ENCODE data around the gene PPP2R2C.

PPP2R2C gene

GRCh38 chr4:6338951-6339817 lies 133.2 kb downstream of the PPP2R2C start:
- Histone ChIP-seq H3K27ac (replicated peaks) (no peak overlapping the region), H3K27me3 (ENCODE audit: insufficient read depth, poor library complexity, severe bottlenecking) (peaks cover 26% of the 10 kb centered on the region), H3K4me3 (replicated peaks; ENCODE audit: insufficient read depth, low read length) (no peak overlapping the region)
- TF ChIP-seq, protein P1, sequence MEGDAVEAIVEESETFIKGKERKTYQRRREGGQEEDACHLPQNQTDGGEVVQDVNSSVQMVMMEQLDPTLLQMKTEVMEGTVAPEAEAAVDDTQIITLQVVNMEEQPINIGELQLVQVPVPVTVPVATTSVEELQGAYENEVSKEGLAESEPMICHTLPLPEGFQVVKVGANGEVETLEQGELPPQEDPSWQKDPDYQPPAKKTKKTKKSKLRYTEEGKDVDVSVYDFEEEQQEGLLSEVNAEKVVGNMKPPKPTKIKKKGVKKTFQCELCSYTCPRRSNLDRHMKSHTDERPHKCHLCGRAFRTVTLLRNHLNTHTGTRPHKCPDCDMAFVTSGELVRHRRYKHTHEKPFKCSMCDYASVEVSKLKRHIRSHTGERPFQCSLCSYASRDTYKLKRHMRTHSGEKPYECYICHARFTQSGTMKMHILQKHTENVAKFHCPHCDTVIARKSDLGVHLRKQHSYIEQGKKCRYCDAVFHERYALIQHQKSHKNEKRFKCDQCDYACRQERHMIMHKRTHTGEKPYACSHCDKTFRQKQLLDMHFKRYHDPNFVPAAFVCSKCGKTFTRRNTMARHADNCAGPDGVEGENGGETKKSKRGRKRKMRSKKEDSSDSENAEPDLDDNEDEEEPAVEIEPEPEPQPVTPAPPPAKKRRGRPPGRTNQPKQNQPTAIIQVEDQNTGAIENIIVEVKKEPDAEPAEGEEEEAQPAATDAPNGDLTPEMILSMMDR (IDR thresholded peaks at IDR 0.05; ENCODE audit: insufficient read depth, low read length), result no peak
- TF ChIP-seq POLR2AphosphoS5 (IDR thresholded peaks at IDR 0.05; ENCODE audit: low read depth), result no peak
- no peak for TF ChIP-seq SPI1 (IDR thresholded peaks at IDR 0.05; ENCODE audit: borderline replicate concordance, low read depth)
- TF ChIP-seq, protein P2, sequence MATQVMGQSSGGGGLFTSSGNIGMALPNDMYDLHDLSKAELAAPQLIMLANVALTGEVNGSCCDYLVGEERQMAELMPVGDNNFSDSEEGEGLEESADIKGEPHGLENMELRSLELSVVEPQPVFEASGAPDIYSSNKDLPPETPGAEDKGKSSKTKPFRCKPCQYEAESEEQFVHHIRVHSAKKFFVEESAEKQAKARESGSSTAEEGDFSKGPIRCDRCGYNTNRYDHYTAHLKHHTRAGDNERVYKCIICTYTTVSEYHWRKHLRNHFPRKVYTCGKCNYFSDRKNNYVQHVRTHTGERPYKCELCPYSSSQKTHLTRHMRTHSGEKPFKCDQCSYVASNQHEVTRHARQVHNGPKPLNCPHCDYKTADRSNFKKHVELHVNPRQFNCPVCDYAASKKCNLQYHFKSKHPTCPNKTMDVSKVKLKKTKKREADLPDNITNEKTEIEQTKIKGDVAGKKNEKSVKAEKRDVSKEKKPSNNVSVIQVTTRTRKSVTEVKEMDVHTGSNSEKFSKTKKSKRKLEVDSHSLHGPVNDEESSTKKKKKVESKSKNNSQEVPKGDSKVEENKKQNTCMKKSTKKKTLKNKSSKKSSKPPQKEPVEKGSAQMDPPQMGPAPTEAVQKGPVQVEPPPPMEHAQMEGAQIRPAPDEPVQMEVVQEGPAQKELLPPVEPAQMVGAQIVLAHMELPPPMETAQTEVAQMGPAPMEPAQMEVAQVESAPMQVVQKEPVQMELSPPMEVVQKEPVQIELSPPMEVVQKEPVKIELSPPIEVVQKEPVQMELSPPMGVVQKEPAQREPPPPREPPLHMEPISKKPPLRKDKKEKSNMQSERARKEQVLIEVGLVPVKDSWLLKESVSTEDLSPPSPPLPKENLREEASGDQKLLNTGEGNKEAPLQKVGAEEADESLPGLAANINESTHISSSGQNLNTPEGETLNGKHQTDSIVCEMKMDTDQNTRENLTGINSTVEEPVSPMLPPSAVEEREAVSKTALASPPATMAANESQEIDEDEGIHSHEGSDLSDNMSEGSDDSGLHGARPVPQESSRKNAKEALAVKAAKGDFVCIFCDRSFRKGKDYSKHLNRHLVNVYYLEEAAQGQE (IDR thresholded peaks at IDR 0.05; ENCODE audit: insufficient replicate concordance, low read depth), result no peak
- no peak for TF ChIP-seq GABPA (IDR thresholded peaks at IDR 0.05; ENCODE audit: low read depth)
- no peak for DNase-seq (ENCODE audit: low read depth in 1 of 2, low spot score in 1 of 2)

- TF ChIP-seq, protein P1 (IDR thresholded peaks at IDR 0.05; ENCODE audit: insufficient read depth, low read length), result no peak
- TF ChIP-seq POLR2AphosphoS5 (IDR thresholded peaks at IDR 0.05; ENCODE audit: low read depth) (no peak), SPI1 (IDR thresholded peaks at IDR 0.05; ENCODE audit: borderline replicate concordance, low read depth) (no peak), GABPA (IDR thresholded peaks at IDR 0.05; ENCODE audit: low read depth) (no peak)
- TF ChIP-seq, protein P2 (IDR thresholded peaks at IDR 0.05; ENCODE audit: insufficient replicate concordance, low read depth), result no peak
- Histone ChIP-seq H3K27ac (replicated peaks) (no peak overlapping the region), H3K4me3 (replicated peaks; ENCODE audit: insufficient read depth, low read length) (no peak overlapping the region), H3K27me3 (ENCODE audit: insufficient read depth, poor library complexity, severe bottlenecking) (peaks cover 26% of the 10 kb centered on the region)
- no peak for DNase-seq (ENCODE audit: low read depth in 1 of 2, low spot score in 1 of 2)
Measured at GRCh38 chr4:6338175-6338950, 134.1 kb downstream of the PPP2R2C start.

- TF ChIP-seq, protein P1 (IDR thresholded peaks at IDR 0.05; ENCODE audit: insufficient read depth, low read length), result no peak
- TF ChIP-seq POLR2AphosphoS5 (IDR thresholded peaks at IDR 0.05; ENCODE audit: low read depth) (no peak), SPI1 (IDR thresholded peaks at IDR 0.05; ENCODE audit: borderline replicate concordance, low read depth) (no peak), GABPA (IDR thresholded peaks at IDR 0.05; ENCODE audit: low read depth) (no peak)
- TF ChIP-seq, protein P2 (IDR thresholded peaks at IDR 0.05; ENCODE audit: insufficient replicate concordance, low read depth), result no peak
Measured at GRCh38 chr4:6337331-6337935, 135.0 kb downstream of the PPP2R2C start.

More at GRCh38 chr4:6337331-6337935, 135.0 kb downstream of the PPP2R2C start:
- Histone ChIP-seq H3K4me3 (replicated peaks; ENCODE audit: insufficient read depth, low read length) (no peak overlapping the region), H3K27ac (replicated peaks) (no peak overlapping the region), H3K27me3 (ENCODE audit: insufficient read depth, poor library complexity, severe bottlenecking) (peaks cover 26% of the 10 kb centered on the region)
- DNase-seq (ENCODE audit: low read depth in 1 of 2, low spot score in 1 of 2), result no peak

Measured in HL-60 (cell line).